Liver (tissue), 9 donors: ENCODE data around the gene NDUFA7. TPM values are rescaled to one million over a fixed set of nuclear protein-coding genes. Genes with fewer than 3 reads are reported as not detected.

Experiments used
- DNase-seq: peaks from one replicate; pipeline ENCODE4 v3.0.0-alpha.2; 2017; ENCODE audit warnings: low spot score
- H3K27ac ChIP-seq, 2 donors: one replicate each; pipeline ENCODE4 v1.7.0; 2013; ENCODE audit warnings: inconsistent platforms in 2 of 2, low read length in 2 of 2, control low read depth in 1 of 2, low read depth in 1 of 2, mild to moderate bottlenecking in 1 of 2
- H3K27me3 ChIP-seq, 4 donors: one replicate each; pipeline versions ENCODE4 v1.6.1 to v1.7.0; 2013; ENCODE audit warnings: low read length in 3 of 4, inconsistent platforms in 1 of 4, mild to moderate bottlenecking in 1 of 4, moderate library complexity in 1 of 4; ENCODE audit not compliant: control insufficient read depth in 4 of 4, insufficient read depth in 4 of 4
- H3K36me3 ChIP-seq, 4 donors: one replicate each; pipeline versions ENCODE4 v1.6.1 to v1.7.0; 2013; ENCODE audit warnings: low read length in 3 of 4, mild to moderate bottlenecking in 3 of 4, low read depth in 1 of 4, moderate library complexity in 1 of 4; ENCODE audit not compliant: control insufficient read depth in 4 of 4, insufficient read depth in 3 of 4
- H3K4me1 ChIP-seq, 4 donors: one replicate each; pipeline versions ENCODE4 v1.6.1 to v1.7.0; 2013; ENCODE audit warnings: low read length in 3 of 4, mild to moderate bottlenecking in 3 of 4, moderate library complexity in 1 of 4; ENCODE audit not compliant: control insufficient read depth in 4 of 4, insufficient read depth in 4 of 4
- H3K4me3 ChIP-seq, 3 donors: one replicate each; pipeline versions ENCODE4 v1.6.1 to v1.7.0; 2013; ENCODE audit warnings: low read length in 3 of 3, control low read depth in 1 of 3, low read depth in 1 of 3, mild to moderate bottlenecking in 1 of 3
- H3K9ac ChIP-seq, 2 donors: one replicate each; pipeline ENCODE4 v1.7.0; 2013; ENCODE audit warnings: low read length in 2 of 2, mild to moderate bottlenecking in 2 of 2, moderate library complexity in 2 of 2, control low read depth in 1 of 2, low read depth in 1 of 2
- H3K9me3 ChIP-seq, 4 donors: one replicate each; pipeline versions ENCODE4 v1.6.1 to v1.7.0; 2013; ENCODE audit warnings: low read length in 3 of 4; ENCODE audit not compliant: control insufficient read depth in 4 of 4
- EGR1 ChIP-seq, 2 donors: IDR thresholded peaks; 2 replicates each; pipeline ENCODE4 v1.6.1; 2016 to 2018; ENCODE audit warnings: antibody characterized with exemption in 2 of 2, low read depth in 2 of 2
- FOXA1 ChIP-seq: IDR thresholded peaks from 2 replicates; pipeline ENCODE4 v1.6.1; 2016; ENCODE audit warnings: antibody characterized with exemption
- FOXA2 ChIP-seq: IDR thresholded peaks from 2 replicates; pipeline ENCODE4 v1.6.1; 2016; ENCODE audit warnings: antibody characterized with exemption
- GABPA ChIP-seq, 2 donors: IDR thresholded peaks in 1 of 2; conservative IDR thresholded peaks in 1 of 2; 2 replicates each; pipeline ENCODE4 v1.6.1; 2016; ENCODE audit warnings: antibody characterized with exemption in 2 of 2, mild to moderate bottlenecking in 1 of 2, moderate library complexity in 1 of 2
- HNF4A ChIP-seq, 2 donors: conservative IDR thresholded peaks; 2 replicates each; pipeline ENCODE4 v1.6.1; 2016; ENCODE audit warnings: antibody characterized with exemption in 2 of 2, mild to moderate bottlenecking in 2 of 2
- HNF4G ChIP-seq: IDR thresholded peaks from 2 replicates; pipeline ENCODE4 v1.6.1; 2016; ENCODE audit warnings: antibody characterized with exemption
- JUND ChIP-seq, 2 donors: IDR thresholded peaks; 2 replicates each; pipeline ENCODE4 v1.6.1; 2016; ENCODE audit warnings: antibody characterized with exemption in 2 of 2
- NR2F2 ChIP-seq: IDR thresholded peaks from 2 replicates; pipeline ENCODE4 v1.6.1; 2016; ENCODE audit warnings: antibody characterized with exemption
- RAD21 ChIP-seq, 2 donors: IDR thresholded peaks; 2 replicates each; pipeline ENCODE4 v1.6.1; 2016; ENCODE audit warnings: antibody characterized with exemption in 2 of 2, mild to moderate bottlenecking in 2 of 2
- RXRA ChIP-seq, 2 donors: IDR thresholded peaks; 2 replicates each; pipeline ENCODE4 v1.6.1; 2017 to 2018; ENCODE audit warnings: antibody characterized with exemption in 2 of 2, mild to moderate bottlenecking in 1 of 2
- SP1 ChIP-seq: IDR thresholded peaks from 2 replicates; pipeline ENCODE4 v1.6.1; 2018; ENCODE audit warnings: antibody characterized with exemption, mild to moderate bottlenecking
- TAF1 ChIP-seq: conservative IDR thresholded peaks from 2 replicates; pipeline ENCODE4 v1.6.1; 2016; ENCODE audit warnings: antibody characterized with exemption, mild to moderate bottlenecking
- YY1 ChIP-seq: IDR thresholded peaks from 2 replicates; pipeline ENCODE4 v1.6.1; 2016; ENCODE audit warnings: antibody characterized with exemption, mild to moderate bottlenecking
- WGBS: extraction: QIAGEN DNeasy Blood & Tissue Kit; methylation state at CpG from one replicate; pipeline ENCODE4 v1.1.7; 2013; 5-methylcytosine and 5-hydroxymethylcytosine counted together
- polyA plus RNA-seq, 2 donors: library from polyadenylated mRNA; stranded (reverse) in 1 of 2; unstranded in 1 of 2; fragments of 200-250 nt in 1 of 2; fragments of >200 nt in 1 of 2; fragmentation: Nextera tagmentation in 1 of 2; extraction: Ambion mirVana in 1 of 2; gene quantifications; one replicate each; pipeline versions ENCODE4 v1.2.1 to v1.2.3, GENCODE V29; 2013 to 2015
- total RNA-seq, 2 donors: library from RNA; depleted of rRNA; stranded (reverse); fragments of >200 nt; gene quantifications; one replicate each; pipeline ENCODE4 v1.2.3, GENCODE V29; 2014
- TF ChIP-seq, protein P1 (sequence below): IDR thresholded peaks from 2 replicates; pipeline ENCODE4 v1.6.1; 2016; ENCODE audit warnings: antibody characterized with exemption
- TF ChIP-seq, protein P2 (sequence below): IDR thresholded peaks from 2 replicates; pipeline ENCODE4 v1.6.1; 2016; ENCODE audit warnings: antibody characterized with exemption, mild to moderate bottlenecking
- TF ChIP-seq, protein P3 (sequence below): IDR thresholded peaks from 2 replicates; pipeline ENCODE4 v1.6.1; 2016; ENCODE audit warnings: antibody characterized with exemption
- TF ChIP-seq, protein P4 (sequence below): IDR thresholded peaks from 2 replicates; pipeline ENCODE4 v1.6.1; 2016; ENCODE audit warnings: antibody characterized with exemption
- TF ChIP-seq, protein P5 (sequence below): fragments of 150-350 bp; IDR thresholded peaks from 2 replicates; pipeline ENCODE4 v1.5.1; 2017; ENCODE audit warnings: improper control_type of control experiment, low read depth, low read length; ENCODE audit not compliant: missing input control
- donor health status: healthy.
- donor health status: healthy.
- donor health status: healthy.
- donor health status: healthy.
- donor health status: healthy.

The NDUFA7 gene
- total and polyA plus RNA-seq, 4 donors, result 19.6 to 101 (median 55.7) TPM

DNA sequence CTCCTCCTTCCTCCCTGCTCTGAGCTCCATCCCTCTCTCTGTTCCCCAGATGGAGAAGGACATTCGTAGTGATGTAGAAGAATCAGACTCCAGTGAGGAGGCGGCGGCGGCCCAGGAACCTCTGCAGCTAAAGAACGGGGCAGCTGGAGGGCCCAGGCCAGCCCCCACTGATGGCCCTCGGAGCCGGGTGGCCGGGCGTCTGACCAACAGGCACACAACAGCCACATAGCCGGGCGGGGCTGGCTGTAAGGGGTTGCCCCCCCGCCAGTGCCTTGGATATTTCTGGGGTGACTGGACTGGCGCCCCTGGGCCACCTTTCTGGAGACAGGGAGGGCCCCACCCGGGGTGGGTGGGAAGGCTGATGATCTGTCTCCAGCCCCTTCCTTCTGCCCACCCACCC is 59.3 kb downstream of the NDUFA7 start:
- no peak overlapping the region for H3K9ac ChIP-seq
- no peaks in the 10 kb centered on the region for H3K9me3 ChIP-seq
- 95% methylated on average over 14 of the region's 14 CpGs for WGBS
- no peaks in the 10 kb centered on the region for H3K27me3 ChIP-seq
- no peaks in the 10 kb centered on the region for H3K4me1 ChIP-seq
- no peak overlapping the region for H3K27ac ChIP-seq
- no peak for TF ChIP-seq RAD21 (IDR thresholded peaks at IDR 0.05)
- TF ChIP-seq, protein P1, sequence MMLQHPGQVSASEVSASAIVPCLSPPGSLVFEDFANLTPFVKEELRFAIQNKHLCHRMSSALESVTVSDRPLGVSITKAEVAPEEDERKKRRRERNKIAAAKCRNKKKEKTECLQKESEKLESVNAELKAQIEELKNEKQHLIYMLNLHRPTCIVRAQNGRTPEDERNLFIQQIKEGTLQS, result no peak
- TF ChIP-seq FOXA2, result no peak
- TF ChIP-seq HNF4G, result no peak
- TF ChIP-seq RXRA (IDR thresholded peaks at IDR 0.05), result no peak
- TF ChIP-seq FOXA1, result no peak
- TF ChIP-seq, protein P2, sequence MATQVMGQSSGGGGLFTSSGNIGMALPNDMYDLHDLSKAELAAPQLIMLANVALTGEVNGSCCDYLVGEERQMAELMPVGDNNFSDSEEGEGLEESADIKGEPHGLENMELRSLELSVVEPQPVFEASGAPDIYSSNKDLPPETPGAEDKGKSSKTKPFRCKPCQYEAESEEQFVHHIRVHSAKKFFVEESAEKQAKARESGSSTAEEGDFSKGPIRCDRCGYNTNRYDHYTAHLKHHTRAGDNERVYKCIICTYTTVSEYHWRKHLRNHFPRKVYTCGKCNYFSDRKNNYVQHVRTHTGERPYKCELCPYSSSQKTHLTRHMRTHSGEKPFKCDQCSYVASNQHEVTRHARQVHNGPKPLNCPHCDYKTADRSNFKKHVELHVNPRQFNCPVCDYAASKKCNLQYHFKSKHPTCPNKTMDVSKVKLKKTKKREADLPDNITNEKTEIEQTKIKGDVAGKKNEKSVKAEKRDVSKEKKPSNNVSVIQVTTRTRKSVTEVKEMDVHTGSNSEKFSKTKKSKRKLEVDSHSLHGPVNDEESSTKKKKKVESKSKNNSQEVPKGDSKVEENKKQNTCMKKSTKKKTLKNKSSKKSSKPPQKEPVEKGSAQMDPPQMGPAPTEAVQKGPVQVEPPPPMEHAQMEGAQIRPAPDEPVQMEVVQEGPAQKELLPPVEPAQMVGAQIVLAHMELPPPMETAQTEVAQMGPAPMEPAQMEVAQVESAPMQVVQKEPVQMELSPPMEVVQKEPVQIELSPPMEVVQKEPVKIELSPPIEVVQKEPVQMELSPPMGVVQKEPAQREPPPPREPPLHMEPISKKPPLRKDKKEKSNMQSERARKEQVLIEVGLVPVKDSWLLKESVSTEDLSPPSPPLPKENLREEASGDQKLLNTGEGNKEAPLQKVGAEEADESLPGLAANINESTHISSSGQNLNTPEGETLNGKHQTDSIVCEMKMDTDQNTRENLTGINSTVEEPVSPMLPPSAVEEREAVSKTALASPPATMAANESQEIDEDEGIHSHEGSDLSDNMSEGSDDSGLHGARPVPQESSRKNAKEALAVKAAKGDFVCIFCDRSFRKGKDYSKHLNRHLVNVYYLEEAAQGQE, result no peak
- no peak for TF ChIP-seq EGR1 (IDR thresholded peaks at IDR 0.05; ENCODE audit: low read depth in 2 of 2)
- TF ChIP-seq, protein P3, sequence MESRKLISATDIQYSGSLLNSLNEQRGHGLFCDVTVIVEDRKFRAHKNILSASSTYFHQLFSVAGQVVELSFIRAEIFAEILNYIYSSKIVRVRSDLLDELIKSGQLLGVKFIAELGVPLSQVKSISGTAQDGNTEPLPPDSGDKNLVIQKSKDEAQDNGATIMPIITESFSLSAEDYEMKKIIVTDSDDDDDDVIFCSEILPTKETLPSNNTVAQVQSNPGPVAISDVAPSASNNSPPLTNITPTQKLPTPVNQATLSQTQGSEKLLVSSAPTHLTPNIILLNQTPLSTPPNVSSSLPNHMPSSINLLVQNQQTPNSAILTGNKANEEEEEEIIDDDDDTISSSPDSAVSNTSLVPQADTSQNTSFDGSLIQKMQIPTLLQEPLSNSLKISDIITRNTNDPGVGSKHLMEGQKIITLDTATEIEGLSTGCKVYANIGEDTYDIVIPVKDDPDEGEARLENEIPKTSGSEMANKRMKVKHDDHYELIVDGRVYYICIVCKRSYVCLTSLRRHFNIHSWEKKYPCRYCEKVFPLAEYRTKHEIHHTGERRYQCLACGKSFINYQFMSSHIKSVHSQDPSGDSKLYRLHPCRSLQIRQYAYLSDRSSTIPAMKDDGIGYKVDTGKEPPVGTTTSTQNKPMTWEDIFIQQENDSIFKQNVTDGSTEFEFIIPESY, result no peak
- no peak for TF ChIP-seq HNF4A (conservative IDR thresholded peaks at IDR 0.05)
- no peak for TF ChIP-seq YY1
- TF ChIP-seq JUND (IDR thresholded peaks at IDR 0.05), result no peak
- no peak for TF ChIP-seq NR2F2
- TF ChIP-seq, protein P4, sequence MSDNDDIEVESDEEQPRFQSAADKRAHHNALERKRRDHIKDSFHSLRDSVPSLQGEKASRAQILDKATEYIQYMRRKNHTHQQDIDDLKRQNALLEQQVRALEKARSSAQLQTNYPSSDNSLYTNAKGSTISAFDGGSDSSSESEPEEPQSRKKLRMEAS, result no peak
- TF ChIP-seq SP1, result no peak
- no peak for TF ChIP-seq TAF1
- TF ChIP-seq, protein P5, sequence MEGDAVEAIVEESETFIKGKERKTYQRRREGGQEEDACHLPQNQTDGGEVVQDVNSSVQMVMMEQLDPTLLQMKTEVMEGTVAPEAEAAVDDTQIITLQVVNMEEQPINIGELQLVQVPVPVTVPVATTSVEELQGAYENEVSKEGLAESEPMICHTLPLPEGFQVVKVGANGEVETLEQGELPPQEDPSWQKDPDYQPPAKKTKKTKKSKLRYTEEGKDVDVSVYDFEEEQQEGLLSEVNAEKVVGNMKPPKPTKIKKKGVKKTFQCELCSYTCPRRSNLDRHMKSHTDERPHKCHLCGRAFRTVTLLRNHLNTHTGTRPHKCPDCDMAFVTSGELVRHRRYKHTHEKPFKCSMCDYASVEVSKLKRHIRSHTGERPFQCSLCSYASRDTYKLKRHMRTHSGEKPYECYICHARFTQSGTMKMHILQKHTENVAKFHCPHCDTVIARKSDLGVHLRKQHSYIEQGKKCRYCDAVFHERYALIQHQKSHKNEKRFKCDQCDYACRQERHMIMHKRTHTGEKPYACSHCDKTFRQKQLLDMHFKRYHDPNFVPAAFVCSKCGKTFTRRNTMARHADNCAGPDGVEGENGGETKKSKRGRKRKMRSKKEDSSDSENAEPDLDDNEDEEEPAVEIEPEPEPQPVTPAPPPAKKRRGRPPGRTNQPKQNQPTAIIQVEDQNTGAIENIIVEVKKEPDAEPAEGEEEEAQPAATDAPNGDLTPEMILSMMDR, result no peak
- peaks cover 3 to 32% (median 12%) of the 10 kb centered on the region in 4 donors for H3K36me3 ChIP-seq
- H3K4me3 ChIP-seq, result no peak overlapping the region
- no peak for DNase-seq

DNA sequence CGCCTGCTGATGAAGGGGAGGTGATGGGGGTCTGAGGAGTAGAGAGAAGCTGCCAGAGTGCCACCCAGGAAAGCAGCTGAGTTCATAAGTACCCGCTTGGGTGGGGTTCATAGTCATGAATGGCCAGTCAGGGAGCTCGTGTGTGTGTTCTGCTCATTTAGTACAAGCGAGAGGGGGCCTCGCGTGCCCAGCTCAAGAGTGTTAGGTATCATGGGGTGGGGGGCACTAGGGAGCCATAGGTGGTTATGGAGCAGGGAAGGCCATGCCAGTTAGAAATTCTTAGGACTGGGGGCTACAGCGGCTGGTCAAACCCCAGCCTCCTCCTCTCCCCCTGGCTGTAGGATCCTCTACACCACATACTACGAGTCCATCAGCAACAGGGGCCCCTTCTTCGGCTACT is 59.8 kb downstream of the NDUFA7 start:
- Histone ChIP-seq H3K9me3 (no peaks in the 10 kb centered on the region), H3K9ac (no peak overlapping the region), H3K4me1 (no peaks in the 10 kb centered on the region), H3K36me3 (peaks cover 3 to 37% (median 14%) of the 10 kb centered on the region in 4 donors), H3K4me3 (no peak overlapping the region), H3K27me3 (no peaks in the 10 kb centered on the region), H3K27ac (no peak overlapping the region)
- DNase-seq, result no peak
- 96% methylated on average over 9 of the region's 9 CpGs for WGBS
- no peak for TF ChIP-seq RXRA (IDR thresholded peaks at IDR 0.05)
- TF ChIP-seq, protein P4, result no peak
- no peak for TF ChIP-seq GABPA (IDR thresholded peaks at IDR 0.05 in 1 of 2, conservative IDR thresholded peaks at IDR 0.05 in 1 of 2)
- no peak for TF ChIP-seq EGR1 (IDR thresholded peaks at IDR 0.05; ENCODE audit: low read depth in 2 of 2)
- no peak for TF ChIP-seq TAF1
- TF ChIP-seq FOXA1, result no peak
- no peak for TF ChIP-seq HNF4A (conservative IDR thresholded peaks at IDR 0.05)
- TF ChIP-seq RAD21 (IDR thresholded peaks at IDR 0.05), result no peak
- no peak for TF ChIP-seq JUND (IDR thresholded peaks at IDR 0.05)
- TF ChIP-seq SP1, result no peak
- TF ChIP-seq, protein P5, result no peak
- no peak for TF ChIP-seq NR2F2
- no peak for TF ChIP-seq FOXA2
- no peak for TF ChIP-seq HNF4G
- TF ChIP-seq, protein P3, result no peak
